ENCODE results near the gene TMEM139.
"Not testable (repeated sequence)": the region's sequence is repeated elsewhere in the genome, so short reads cannot be mapped to it uniquely, and the experiment has no call there.

Gene TMEM139

DNA sequence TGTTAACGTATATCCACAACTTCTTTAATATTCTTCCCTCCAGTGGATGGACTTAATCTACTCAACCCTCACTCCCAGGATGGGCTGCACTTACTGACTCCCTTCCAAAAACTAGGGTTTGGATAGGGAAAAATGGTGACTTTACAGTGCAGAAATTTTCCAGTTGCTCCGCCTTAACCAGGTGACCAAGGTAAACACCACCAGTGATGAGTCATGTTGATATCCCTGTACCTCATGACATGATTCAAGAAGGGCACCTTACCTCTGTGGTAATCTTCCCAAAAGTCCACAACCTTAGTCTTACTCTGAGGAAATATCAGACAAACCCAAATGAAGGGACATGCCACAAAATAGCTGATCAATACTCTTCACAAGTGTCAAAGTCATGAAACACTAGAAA lies 25.0 kb upstream of the TMEM139 start:
- no peak for DNase-seq

- DNase-seq = no peak
These were observed 22.9 kb upstream of the TMEM139 start for GRCh38 chr7:143261901-143262300.

GRCh38 chr7:143263266-143264195 lies 21.2 kb upstream of the TMEM139 start, which contains the start of gene GSTK1:
GSTK1 (plus strand) TSS chr7:143263441; CDS start chr7:143263514, 73 bp downstream.
- peak in 2 of 3 experiments; percentile 77 to 85 for DNase-seq

GRCh38 chr7:143264196-143264568 lies 20.6 kb upstream of the TMEM139 start:
- not testable (repeated sequence) for DNase-seq

DNA sequence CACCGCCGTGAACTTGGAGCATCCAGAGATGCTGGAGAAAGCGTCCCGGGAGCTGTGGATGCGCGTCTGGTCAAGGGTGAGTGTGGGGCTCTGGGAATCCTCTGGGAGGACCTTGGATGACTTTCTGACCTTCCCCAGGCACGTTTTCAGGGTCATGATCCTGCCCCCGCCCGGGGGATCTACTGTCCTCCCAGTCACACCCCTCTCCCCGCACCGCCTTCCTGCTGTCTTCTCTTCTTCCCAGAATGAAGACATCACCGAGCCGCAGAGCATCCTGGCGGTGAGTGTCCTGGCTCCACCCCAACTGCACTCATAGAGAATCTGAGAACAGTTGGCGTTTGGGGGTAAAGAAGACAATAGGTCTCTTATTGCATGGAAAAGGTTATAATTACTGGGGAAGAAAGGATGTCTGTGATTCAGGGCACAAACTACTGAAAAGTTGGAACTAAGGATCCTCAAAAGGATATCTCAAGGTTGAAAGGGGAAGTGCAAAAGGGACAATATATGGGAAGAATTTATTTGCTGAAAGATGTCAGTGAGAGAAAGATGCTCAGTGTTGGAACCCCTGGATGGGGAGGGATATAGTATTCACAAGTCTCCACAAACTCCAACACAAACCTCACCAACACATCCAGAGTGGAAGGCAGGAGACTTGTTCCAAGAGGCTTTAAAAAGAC lies 19.6 kb upstream of the TMEM139 start:
- no peak for DNase-seq

- no peak for DNase-seq
These were observed 15.5 kb upstream of the TMEM139 start for GRCh38 chr7:143269251-143269650.

DNA sequence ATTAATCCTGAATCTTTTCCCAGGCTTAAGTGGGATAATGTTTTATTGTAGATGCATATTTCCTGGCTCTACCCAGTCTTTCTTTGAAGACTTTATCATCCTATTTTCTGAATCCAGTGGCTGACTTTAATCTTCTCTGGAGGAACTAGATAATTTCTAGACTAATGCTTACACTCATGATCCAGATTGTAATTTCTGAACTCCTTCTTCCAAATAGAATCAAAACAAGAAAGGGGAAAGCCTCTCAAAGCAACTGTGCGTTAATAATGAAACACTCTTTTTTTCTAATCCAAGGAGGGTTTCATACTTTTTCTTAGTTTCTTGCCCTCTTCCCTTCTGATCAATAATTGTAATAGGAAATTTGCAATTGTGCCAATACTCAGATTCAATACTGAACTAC lies 13.5 kb upstream of the TMEM139 start:
- no peak for DNase-seq

GRCh38 chr7:143272871-143273270 lies 11.9 kb upstream of the TMEM139 start:
- DNase-seq = no peak

DNA sequence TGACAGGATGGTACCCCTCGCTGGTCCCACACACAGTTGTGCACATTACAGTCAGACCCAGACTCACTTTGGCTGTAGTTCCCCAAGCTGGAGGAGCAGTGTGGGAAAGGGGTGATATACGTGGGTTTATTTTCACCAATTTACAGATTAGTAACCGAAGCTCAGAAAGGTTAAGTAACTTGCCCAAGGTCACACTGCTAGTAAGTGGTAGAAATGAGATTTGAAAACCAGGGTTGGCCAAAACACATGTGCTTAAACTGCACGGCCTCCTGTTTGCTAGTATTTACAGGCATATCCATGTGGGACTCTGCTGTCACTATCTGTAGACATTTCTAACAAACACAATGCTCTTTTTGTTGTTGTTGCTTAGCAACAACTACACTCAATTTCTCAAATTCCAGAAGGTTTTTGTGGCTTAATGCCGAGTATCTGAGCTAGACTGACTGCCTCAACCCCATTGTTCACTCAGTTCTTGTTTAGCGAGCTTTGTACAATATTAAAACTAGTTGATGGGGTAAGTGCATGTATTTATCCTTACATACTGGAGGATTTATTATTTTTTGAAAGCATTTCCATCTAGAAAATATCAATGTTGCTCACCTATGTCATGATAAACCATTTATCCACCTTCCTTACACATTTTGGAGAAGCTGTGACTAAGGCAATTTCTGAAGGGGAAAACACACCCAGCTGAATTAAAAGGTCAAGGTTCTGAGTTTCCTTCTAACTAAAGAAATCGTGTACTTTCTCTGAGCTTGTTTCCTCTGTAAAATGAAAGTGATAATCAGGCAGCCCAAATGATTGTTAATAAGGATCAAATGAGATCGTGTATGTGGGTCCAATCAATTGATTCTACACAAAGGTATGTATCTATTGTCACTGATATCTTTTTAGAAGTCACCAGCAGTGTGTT lies 5.3 kb upstream of the TMEM139 start:
- no peak for DNase-seq

DNA sequence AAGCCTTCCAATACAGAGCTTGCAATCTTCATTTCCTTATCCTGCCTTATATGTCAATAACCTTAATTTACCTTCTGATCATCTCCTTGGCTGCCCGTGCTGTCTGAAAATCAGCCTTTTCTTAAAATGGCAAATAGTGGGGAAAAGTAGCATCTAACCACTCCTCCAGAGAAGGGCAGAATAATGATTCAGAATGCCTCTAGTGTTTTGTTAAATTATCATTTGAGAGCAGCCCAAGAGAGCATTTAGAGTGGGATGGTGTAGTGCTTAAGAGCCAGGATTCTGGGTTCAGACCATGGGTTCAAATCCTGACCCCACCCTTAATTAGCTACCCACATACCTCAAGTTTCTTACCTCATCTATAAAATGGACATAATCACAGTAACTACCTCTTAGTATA lies 4.6 kb upstream of the TMEM139 start:
- DNase-seq = no peak

DNA sequence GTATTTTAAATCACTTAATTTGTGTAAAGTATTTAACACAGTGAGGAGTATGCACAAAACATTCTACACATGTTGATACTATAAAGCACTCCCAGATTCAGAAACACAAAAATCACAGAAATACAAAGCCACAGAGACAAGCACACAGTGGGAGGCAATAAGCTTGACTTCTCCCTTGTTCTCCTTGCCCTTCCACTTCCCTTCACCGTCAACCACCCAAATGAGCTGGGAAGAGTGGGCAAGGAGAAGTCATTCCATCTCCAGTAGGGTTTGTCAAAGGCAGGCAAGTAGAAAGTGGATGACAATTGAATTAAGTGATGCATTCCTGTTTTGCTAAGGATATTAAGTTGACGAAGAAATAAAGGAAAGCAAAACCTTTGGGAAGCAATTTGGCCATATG lies 4.2 kb upstream of the TMEM139 start:
- no peak for DNase-seq

DNA sequence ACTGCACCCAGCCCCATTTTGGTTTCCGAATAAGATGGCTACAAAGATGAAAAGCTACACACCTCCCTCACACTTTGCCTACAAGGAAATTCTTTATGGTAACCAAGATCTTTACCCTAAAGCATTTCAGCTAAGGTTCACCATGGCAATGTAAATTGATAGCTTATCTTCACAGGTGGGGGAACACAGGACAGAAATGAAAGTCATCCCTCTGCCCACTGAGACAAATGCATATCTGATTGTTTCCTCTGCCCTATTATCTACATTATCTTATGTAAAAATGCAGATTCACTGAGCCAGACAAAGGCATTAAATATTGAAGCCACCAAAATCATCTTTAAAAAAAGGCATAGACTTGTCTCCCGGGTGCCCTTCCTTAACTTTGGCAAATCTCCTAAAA lies 3.2 kb upstream of the TMEM139 start:
- DNase-seq = no peak

- DNase-seq = no peak
These were observed 2.6 kb upstream of the TMEM139 start for GRCh38 chr7:143282124-143282523.

DNA sequence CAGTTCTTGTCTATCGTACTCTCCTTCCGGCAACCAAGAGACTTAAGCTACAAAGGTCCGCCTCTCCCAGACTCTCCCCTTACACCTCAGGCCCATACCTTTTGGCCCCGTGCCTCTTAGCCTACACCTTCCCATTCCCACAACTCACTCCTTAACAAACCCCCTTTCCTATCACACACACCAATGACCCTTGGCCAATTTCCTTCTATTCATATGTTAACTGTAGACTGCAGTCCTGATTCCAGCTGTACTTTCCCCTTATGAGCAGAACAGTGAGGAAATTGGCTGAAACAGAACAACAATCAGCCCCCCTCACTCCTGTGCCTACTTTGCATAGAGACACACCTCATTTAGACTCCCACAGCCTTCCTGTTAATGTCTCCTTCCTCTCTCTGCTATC lies 1.4 kb upstream of the TMEM139 start:
- no peak for DNase-seq

DNA sequence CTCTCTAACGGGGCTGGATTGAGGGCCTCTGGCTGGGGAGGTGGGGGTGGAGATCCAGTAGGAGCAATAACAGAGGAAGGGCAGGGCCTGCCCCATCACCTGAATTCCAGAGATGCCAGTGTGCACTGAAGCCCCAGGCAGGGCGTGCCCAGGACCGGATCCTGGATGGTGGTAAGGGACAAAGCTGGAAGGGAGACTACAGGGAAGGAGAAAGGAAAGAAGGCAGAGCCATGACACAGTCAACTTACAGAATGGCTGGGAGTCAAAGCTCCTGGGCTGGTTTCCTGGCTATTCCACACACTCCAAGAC lies 666 bp downstream of the TMEM139 start:
- DNase-seq = no peak

DNA sequence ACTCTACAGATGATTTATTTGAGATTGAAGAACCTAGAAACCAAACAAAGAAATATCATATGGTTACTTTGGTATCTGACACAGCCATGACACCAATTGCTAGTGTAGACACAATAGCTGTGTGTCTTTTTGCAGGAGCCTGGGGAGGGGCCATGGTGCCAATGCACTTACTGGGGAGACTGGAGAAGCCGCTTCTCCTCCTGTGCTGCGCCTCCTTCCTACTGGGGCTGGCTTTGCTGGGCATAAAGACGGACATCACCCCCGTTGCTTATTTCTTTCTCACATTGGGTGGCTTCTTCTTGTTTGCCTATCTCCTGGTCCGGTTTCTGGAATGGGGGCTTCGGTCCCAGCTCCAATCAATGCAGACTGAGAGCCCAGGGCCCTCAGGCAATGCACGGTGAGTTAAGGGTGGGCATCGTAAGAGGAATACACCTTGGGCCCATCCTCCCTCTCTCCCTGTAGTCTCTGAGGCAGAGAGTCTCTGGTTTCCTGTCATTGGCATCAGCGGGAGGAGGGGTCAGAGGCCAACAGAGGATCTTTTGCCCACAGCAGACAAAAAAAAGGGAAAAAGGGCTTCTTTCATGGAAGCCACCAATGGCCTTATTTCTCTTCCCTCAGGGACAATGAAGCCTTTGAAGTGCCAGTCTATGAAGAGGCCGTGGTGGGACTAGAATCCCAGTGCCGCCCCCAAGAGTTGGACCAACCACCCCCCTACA lies 1.2 kb downstream of the TMEM139 start:
- no peak for DNase-seq

DNA sequence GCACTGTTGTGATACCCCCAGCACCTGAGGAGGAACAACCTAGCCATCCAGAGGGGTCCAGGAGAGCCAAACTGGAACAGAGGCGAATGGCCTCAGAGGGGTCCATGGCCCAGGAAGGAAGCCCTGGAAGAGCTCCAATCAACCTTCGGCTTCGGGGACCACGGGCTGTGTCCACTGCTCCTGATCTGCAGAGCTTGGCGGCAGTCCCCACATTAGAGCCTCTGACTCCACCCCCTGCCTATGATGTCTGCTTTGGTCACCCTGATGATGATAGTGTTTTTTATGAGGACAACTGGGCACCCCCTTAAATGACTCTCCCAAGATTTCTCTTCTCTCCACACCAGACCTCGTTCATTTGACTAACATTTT lies 1.7 kb downstream of the TMEM139 start:
- no peak for DNase-seq

- DNase-seq = no peak
These were observed 2.7 kb downstream of the TMEM139 start for GRCh38 chr7:143287339-143287934.

DNA sequence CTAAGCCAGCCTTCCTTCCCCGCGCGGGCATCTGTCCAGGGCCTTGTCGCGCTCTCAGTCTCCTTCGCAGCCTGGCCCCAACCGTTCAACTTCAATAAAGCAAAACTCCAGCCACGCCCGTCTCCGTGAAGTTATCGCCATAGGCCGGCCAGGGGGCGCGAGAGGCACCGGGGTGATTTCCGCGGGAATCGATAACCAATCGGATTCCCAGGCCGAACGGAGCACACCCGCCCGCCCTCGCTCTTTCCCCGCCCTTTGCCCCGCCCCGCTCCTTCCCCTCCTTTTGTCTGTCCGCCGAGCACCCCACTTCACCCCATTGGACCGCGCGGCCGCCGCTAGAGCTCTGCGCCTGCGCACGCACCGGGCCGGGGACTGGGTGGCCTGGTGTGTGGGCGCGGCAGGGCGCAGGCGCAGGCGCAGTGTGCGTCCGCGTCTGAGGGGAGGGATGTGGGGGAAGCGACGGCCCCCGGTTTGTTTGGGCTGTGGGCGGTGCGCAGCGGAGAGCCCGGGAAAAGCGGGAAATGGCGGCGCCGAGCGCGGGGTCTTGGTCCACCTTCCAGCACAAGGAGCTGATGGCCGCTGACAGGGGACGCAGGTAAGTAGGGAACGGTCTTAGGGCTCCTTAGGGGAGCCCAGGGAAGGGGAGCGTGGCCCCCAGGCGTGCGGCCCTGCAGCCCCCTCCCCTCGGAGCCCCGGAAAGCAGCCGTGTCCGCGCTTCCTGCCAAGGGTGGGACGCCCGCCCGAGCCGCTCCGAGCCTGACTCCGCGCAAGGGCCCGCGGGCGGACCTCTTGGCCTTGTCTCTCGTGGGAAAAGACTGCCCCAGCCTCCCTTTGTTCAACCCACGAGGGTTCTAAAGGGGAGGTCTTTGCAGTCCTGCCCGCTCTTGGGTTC lies 3.4 kb downstream of the TMEM139 start, which contains the start of gene CASP2:
CASP2 (plus strand) TSS at position 417 of the 892 bp plus-strand sequence; CDS start at position 522, 105 bp downstream.
- DNase-seq = peak; percentile 96 to 98 (median 96)

- DNase-seq = no peak
These were observed 4.1 kb downstream of the TMEM139 start for GRCh38 chr7:143288836-143289235.

- no peak for DNase-seq
These were observed 4.7 kb downstream of the TMEM139 start for GRCh38 chr7:143289421-143289820.
